KOPT-K1 (cell line): Measurements from ENCODE around the gene DPF3.

Source experiments
- H3K27ac ChIP-seq: fragments of 200-600 bp; sonication (generic); 2 replicates; pipeline ENCODE4 v1.5.1; 2016; ENCODE audit warnings: antibody characterized with exemption, mild to moderate bottlenecking, low read depth, low read length; ENCODE audit not compliant: poor library complexity, severe bottlenecking
- H3K36me3 ChIP-seq: fragments of 200-600 bp; sonication (generic); 2 replicates; pipeline ENCODE4 v1.5.1; 2017; ENCODE audit warnings: antibody characterized with exemption, mild to moderate bottlenecking, low read length, moderate library complexity; ENCODE audit not compliant: insufficient read depth
- H3K9me3 ChIP-seq: fragments of 200-600 bp; sonication (generic); 2 replicates; pipeline ENCODE4 v1.5.1; 2017; ENCODE audit warnings: antibody characterized with exemption, low read length, mild to moderate bottlenecking; ENCODE audit not compliant: insufficient read depth, poor library complexity, severe bottlenecking

DPF3 gene

DNA sequence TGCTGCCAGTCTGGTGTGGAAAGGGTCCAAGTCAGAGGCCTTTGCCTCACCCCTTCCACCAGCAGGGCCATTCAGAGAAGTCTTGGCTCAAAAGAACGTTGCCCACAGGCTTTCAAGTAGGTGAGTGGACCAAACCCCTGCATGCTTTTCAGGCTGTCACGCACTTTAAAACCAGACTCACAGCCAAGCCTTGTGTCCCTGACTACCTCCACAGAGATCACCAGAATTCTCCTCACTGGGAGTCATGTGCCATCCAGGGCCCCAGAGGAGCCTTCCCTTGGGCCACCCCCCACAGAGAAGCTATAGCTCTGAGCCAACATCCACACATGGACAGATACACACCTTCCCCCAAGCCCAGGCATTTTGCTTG lies 283.1 kb downstream of the DPF3 start:
- Histone ChIP-seq H3K27ac (no peak overlapping the region), H3K9me3 (no peaks in the 10 kb centered on the region), H3K36me3 (no peaks in the 10 kb centered on the region)

GRCh38 chr14:72610096-72610830 lies 283.6 kb downstream of the DPF3 start:
- Histone ChIP-seq H3K9me3 (no peaks in the 10 kb centered on the region), H3K36me3 (no peaks in the 10 kb centered on the region), H3K27ac (no peak overlapping the region)

- Histone ChIP-seq H3K27ac (no peak overlapping the region), H3K9me3 (no peaks in the 10 kb centered on the region), H3K36me3 (no peaks in the 10 kb centered on the region)
These were observed 284.5 kb downstream of the DPF3 start for GRCh38 chr14:72609205-72609916.

DNA sequence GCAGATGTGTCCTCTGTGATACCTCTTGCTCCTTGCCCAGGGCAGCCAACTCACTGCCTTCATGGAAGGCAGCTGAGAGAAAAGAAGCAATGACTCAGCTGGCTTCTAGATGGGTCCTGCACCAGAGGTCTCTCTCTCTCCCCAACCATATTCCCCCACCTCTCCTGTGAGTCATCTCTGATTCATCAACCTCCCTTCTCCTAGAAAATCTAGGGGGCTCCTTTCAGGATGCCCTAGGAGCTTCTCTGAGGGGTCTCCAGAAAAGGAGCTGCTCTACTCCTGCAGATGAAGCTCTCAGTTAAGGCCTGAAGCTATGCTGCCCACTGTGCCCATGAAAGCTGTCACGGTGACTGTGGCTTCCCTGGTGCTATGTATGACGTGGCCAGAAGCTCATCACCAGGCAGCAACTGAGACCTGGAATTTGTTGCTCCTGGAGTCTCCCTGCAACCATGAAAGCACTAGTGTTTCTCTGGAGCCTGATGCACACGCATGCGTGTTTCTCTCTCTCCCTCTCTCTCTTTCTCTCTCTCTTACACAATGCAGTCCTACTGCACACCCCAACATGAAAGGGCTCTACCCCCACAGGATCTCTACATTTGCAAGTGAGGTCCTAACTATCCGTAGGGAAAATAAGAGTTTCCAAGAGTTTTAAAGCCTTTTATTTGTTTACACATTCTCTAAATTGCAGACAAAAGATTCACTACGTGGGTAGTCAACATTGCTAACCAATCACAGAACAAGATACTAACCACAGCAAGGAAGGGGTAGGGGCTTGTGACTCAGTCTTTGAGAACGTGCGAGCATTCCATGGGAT lies 285.3 kb downstream of the DPF3 start:
- Histone ChIP-seq H3K36me3 (no peaks in the 10 kb centered on the region), H3K9me3 (no peaks in the 10 kb centered on the region), H3K27ac (no peak overlapping the region)

GRCh38 chr14:72607386-72608130 lies 286.3 kb downstream of the DPF3 start:
- H3K36me3 ChIP-seq = no peaks in the 10 kb centered on the region
- no peaks in the 10 kb centered on the region for H3K9me3 ChIP-seq
- no peak overlapping the region for H3K27ac ChIP-seq

GRCh38 chr14:72606879-72607278 lies 287.0 kb downstream of the DPF3 start:
- no peak overlapping the region for H3K27ac ChIP-seq
- no peaks in the 10 kb centered on the region for H3K9me3 ChIP-seq
- no peaks in the 10 kb centered on the region for H3K36me3 ChIP-seq

- no peak overlapping the region for H3K27ac ChIP-seq
- no peaks in the 10 kb centered on the region for H3K9me3 ChIP-seq
These were observed 288.0 kb downstream of the DPF3 start for GRCh38 chr14:72605921-72606220.

DNA sequence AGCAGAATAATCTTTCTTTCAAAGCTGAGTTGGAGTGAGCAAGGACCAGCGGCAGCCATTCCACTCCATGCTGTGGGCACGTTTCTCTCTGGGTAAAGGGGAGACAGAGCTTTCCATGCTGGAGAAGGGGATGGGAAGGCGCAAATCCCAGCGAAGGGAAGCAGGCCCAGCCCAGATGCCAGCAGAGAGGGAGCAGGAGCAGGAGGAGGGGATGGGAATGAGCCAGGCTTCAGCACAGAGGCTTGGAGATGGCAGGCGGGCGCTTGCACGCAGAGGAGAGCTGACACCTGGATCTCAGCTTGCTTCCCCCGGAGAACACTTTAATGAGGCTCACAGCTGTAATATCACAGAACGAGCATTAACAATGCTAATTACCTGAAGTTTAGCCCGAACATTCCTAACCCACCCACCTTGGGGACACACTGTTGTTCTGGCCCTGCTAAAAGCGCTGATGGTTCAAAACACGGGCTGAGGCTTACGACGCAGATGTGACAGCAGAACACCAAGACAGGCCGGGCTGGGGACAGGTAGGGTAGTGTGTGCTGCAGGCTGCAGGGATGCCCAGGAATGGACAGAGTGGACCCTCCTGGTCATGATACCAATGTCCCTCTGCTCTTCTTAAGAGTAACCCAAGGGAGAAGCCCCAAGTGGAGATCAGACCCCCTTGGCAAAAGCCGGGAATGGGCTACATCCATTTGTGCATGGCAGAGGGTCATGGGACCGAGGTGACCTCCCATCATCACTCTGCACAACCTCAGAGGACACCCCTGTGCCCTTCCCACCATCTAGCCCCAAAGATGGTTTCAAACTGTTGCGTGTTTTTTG lies 288.6 kb downstream of the DPF3 start:
- Histone ChIP-seq H3K36me3 (no peaks in the 10 kb centered on the region), H3K9me3 (no peaks in the 10 kb centered on the region), H3K27ac (no peak overlapping the region)

More at GRCh38 chr14:72605921-72606220, 288.0 kb downstream of the DPF3 start:
- no peaks in the 10 kb centered on the region for H3K36me3 ChIP-seq

DNA sequence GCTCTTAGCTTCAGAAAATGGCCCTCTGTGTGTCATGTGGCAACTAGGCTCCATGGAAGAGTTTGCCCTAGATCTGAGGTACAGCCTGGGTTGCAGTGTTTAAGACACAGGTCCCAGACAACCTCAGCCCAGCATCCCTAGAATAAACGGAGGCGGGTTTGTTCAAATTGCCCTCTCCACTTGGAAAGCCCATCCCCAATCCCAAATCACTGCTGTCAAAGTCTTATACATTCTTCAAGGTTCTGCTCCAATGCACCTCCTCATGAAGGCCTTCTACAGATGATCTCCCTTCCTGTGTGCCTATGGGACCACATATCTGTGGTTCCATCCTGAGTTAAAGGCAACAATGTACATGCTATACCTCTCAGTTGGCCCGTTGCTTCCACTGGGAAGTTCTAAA lies 289.8 kb downstream of the DPF3 start:
- H3K36me3 ChIP-seq = no peaks in the 10 kb centered on the region
- no peaks in the 10 kb centered on the region for H3K9me3 ChIP-seq

DNA sequence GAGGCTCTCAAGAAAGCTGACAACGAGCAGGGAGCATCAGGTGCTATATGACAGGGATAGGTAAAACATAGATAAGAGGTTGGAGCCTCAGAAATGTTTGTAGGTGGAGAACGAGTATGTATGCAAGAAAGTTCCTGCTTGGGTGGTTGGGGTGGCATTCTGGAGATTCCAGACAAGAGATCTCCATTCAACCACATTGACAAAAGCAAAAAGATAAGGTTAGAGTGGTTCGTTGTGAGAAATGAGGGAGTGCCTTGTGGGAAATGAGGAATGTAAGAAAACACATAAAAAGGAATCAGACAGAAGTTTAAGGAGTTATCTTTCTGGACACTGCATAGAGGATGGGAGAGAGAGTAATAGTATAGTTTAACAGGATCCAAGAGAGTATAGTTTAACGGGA lies 290.3 kb downstream of the DPF3 start:
- H3K9me3 ChIP-seq = no peaks in the 10 kb centered on the region

More for the DNA sequence above, 289.8 kb downstream of the DPF3 start:
- H3K27ac ChIP-seq = no peak overlapping the region

GRCh38 chr14:72600551-72601330 lies 293.2 kb downstream of the DPF3 start:
- Histone ChIP-seq H3K36me3 (no peaks in the 10 kb centered on the region), H3K9me3 (no peaks in the 10 kb centered on the region), H3K27ac (peak overlapping the region; percentile 53)

More for the DNA sequence above, 290.3 kb downstream of the DPF3 start:
- no peaks in the 10 kb centered on the region for H3K36me3 ChIP-seq
- no peak overlapping the region for H3K27ac ChIP-seq

- peak overlapping the region; percentile 53 for H3K27ac ChIP-seq
- no peaks in the 10 kb centered on the region for H3K36me3 ChIP-seq
These were observed 294.1 kb downstream of the DPF3 start for GRCh38 chr14:72599579-72600470.

GRCh38 chr14:72598306-72598705 lies 295.6 kb downstream of the DPF3 start:
- Histone ChIP-seq H3K36me3 (no peaks in the 10 kb centered on the region), H3K9me3 (no peaks in the 10 kb centered on the region), H3K27ac (peak overlapping the region; percentile 13)

More at GRCh38 chr14:72599579-72600470, 294.1 kb downstream of the DPF3 start:
- no peaks in the 10 kb centered on the region for H3K9me3 ChIP-seq
